HUDEP-2 (cell line): ENCODE results near the gene LSAMP.

Source experiments
- DNase-seq, 76 experiments: peaks; one replicate each; lab custom pipeline; 2025; ENCODE audit not compliant: unreplicated experiment in 76 of 76; lab: John Stamatoyannopoulos, UW

Gene LSAMP

GRCh38 chr3:116181159-116181558 lies 264.1 kb downstream of the LSAMP start:
- DNase-seq: no peak

DNA sequence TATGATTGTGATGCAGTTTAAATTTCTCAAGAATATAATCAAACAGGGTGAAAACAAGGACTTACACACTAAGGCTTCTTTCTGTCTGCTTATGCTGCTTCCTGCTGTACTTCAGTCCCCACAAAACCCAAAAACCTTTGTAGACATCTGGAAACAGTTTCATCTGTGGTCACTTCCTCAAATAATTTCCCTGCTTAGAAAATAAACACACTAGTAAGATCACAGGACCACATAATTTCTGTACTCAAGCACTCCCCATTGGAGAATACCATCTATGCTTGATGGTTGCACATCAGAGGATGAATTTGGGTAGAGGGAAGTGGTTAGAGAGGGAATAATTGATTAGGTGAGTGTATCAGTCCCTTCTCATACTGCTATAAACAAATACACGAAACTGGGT lies 266.2 kb downstream of the LSAMP start:
- DNase-seq: no peak

- no peak for DNase-seq
These were observed 268.2 kb downstream of the LSAMP start for GRCh38 chr3:116176974-116177555.

DNA sequence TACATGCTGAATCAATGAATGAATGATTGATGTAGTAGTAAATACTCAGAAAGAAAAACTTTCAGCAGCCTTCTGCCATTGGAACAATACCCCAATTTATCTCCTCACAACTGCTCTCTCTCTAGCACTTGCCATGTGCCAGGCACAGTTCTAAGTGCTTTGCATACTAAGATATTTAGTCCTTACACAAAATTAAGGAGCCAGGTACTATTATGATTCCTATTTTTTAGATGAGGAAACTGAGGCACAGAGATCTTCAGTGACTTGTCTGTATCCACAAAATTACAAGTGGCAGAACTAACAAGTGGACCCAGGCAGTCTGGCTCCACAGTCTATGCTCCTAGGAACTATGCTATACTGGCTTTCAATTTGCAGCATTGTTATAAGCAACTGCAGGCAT lies 279.2 kb downstream of the LSAMP start:
- DNase-seq: no peak

DNA sequence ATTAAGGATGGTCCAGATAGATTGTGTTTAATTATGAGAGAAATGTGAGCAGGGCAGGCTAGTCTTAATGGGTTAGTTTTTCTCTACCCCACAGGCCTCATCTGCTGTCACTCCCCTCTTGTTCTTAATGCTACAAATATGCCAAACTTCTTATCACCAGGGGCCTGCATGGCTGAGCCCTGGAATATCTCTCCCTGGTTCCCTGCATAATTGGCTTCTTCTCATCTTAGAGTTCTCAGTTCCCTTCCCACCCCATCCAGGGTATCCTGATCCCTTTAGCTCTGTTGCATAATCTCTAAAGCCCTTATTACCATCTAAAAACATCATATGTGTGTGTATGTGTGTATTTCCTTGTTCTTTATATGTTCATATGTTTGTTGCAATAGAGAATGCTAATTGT lies 279.6 kb downstream of the LSAMP start:
- DNase-seq: no peak

GRCh38 chr3:116165135-116165534 lies 280.2 kb downstream of the LSAMP start:
- no peak for DNase-seq

DNA sequence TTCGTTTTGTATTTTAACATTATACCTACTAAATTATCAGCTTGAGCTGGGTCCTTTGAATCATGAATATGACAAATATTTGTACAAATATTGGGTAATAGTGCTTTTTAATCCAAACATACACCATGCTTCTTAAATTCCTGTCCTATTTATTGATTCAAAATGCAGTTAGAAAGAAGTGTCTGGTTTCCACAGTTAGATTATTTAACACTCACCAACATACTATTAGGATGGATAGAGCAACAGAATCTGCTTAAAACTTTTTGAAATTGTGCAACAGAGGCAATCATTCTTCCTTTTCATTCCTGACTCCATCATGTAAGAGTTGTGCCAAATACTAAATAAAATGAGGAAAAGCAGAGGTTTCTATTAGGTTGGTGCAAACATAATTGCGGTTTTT lies 281.2 kb downstream of the LSAMP start:
- DNase-seq: no peak

GRCh38 chr3:116161575-116162525 lies 283.4 kb downstream of the LSAMP start:
- no peak for DNase-seq

- no peak for DNase-seq
These were observed 284.7 kb downstream of the LSAMP start for GRCh38 chr3:116160594-116160993.

GRCh38 chr3:116155841-116156240 lies 289.4 kb downstream of the LSAMP start:
- no peak for DNase-seq

DNA sequence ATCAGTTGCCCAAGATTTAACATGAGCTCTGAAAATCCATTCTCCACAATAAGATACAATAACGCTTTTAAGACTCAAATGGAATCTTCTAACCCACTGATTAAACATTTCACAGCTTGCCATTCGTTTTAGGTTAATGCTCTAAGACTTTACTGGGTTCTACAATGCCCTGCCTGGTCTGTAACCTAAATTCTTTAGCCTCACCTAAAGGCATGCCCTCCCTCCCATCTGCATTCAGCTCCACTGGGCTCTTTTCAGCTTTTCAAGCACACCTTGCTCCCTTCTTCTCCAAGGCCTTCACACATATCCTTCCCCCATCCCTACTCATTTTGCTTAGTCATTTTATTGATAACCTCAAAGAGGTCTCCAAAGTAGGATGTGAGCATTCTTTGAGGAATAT lies 290.9 kb downstream of the LSAMP start:
- no peak for DNase-seq

DNA sequence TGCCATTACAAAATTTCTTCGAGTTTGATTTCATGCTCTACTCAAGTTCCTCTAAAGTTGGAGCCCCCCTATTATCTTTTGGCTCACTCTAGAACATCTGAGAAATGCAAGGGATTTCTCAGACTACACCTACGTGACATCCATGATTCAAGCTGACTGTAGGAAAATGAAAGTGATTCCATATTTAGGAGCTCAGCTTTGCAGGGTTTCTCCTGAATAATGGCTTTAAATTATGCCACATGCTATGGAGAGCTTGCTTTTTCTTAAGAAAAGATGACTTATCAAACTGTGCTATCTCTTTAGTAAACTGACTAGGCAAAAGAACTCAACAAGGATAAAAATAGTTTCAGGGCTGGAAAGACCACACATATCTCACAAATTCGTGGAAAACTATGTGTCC lies 292.1 kb downstream of the LSAMP start:
- no peak for DNase-seq

GRCh38 chr3:116150655-116151167 lies 294.6 kb downstream of the LSAMP start:
- DNase-seq: no peak

DNA sequence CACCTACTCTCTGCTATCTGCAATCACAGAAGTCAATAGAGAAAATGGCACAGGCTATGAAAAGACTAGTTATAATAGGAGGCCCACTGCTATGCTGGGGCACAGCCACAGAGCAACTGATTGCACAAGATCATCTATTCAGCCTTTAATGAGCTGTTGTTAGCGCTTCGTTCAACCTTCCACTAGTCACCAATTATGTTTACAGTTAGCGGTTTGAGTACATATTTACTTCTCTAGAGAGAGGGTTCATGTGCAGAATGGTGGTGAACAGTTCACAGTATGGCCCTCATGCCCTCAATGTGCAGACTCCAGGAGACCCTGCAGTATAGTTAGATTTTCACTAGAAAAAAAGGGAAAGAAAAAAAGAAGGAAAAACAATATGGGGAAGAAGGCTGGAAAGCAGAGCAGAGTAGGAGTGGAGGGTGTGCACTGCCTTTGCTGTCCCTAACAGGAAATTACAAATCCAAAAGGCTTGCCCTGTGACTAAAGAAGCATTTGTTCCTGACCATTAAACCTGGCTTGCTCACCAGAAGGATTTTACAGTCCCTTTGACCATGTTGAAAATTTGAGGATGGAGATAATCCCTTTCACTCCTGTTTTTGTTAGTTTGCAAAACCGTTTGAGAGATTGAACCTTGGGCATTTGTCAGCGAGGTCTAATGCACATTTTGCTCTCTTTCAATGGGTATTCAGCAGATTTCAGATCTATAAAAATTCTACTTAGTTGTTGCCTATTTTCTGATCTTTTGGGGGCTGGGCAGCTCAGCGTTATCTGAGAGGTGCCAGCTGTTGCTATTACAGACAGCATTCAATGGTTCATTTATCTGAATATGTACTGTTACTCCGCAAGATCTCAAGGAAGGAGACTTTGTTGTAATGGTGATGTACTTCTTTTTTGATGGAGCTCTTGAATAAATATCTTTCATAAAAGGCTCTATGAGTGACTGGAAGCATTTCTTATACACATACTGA lies 296.1 kb downstream of the LSAMP start:
- no peak for DNase-seq

DNA sequence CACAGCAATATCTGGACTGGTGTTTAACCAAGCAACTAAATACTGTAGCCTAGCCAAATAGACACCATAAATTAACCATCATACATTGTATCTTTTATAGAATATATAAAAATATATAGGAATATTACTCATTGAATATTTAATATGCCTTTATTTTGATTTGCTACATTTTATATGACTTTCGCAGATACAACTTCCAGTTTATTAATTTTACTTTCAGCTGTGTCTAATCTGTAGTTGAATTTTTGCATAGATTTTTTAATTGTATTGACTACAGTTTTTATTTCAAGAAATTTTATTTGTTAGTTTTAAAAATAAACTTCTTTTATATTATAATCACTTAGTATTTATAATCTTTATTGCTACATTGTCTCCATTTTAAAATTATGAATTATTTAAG lies 299.7 kb downstream of the LSAMP start:
- no peak for DNase-seq

- DNase-seq: no peak
These were observed 303.6 kb downstream of the LSAMP start for GRCh38 chr3:116141724-116142123.

DNA sequence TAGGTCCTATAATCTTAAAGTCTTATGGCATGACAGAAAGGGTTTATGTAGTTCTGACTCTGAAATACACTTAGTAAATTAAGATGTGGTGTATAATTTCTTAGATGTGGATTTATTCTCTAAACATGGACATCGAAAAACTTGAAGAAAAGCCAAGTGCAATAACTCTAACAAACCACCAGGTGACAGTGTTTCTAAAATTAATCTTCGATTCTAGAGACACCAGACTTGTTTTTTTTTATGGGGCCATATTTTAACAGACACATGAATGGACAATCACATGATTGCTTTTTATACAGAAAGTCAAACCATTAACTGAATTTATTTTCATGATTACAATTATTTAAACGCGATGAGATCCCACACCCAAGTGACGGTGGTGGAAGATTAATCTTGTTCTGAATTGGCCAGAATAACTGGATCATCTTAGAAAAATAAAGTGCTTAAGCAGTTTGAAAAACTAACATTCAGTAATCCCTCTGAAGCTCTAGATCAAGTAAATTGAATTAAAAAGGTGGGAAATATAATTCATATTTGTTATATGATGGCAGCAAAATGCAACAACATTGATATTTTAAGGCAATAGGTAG lies 305.1 kb downstream of the LSAMP start:
- peak in 19 of 76 experiments; percentile 3 to 53 (median 12) for DNase-seq

DNA sequence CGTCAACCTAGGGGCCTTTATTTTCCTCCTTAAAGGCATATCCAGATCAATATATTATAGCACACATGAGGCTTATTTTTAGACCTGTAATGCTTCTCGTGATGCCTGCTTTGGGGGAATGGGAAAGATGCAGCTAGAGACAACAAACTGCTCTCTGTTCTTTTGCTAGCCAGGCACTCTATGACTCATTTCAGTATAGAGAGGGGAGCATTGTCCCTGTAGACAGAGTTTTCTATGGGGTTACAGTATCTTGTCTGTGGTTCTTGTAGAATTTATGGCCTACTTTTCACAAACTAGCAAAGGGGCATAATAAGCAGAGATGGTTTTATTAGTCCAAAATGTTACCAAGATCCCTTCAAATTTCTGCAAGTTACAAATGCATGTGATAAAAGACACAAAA lies 305.6 kb downstream of the LSAMP start:
- DNase-seq: no peak

DNA sequence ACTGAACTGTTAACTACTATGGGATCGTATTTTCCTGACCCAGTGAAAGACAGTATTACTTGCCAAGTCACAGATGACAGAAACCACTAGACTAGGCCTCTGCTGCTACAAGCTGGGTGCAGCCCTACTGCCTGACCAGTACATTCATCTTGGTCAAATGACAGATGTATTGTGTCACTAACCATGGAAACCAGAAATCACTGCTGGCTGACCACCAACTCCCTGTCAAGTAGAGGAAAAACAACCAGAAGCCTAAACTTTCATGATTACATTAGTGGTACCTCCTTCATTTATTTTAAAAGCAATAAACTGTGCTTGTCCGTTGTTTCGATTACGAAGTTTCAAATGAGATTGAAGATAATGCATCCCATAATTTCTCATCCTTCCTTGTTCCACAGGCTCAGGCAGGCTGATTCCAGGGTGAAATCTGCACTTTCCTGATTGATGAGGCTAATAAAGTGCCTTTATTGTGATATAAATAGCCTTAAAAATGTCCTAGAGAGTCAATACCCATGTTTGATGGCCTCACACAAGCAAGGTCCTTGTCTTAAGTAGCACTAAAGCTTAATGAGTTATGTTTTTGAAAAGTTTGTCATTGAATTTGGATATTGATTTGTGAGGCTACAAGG lies 309.7 kb downstream of the LSAMP start:
- no peak for DNase-seq
